PFSK-1 (cell line): ENCODE data around the gene PHF12.

Experiments
- FOXP2 ChIP-seq: optimal IDR thresholded peaks from 2 replicates; pipeline ENCODE3; 2011; ENCODE audit warnings: borderline replicate concordance, control low read depth, inconsistent platforms; ENCODE audit not compliant: insufficient read depth; ENCODE audit errors: extremely low read length, extremely low read depth
- POLR2AphosphoS5 ChIP-seq: IDR thresholded peaks from 2 replicates; pipeline ENCODE4 v1.6.1; 2012; ENCODE audit warnings: low read depth, mild to moderate bottlenecking, control low read depth, low read length, moderate library complexity
- REST ChIP-seq, 2 experiments: IDR thresholded peaks; 2 replicates each; pipeline versions ENCODE4 v1.6.1 to v1.8.0; 2011 to 2012; ENCODE audit warnings: low read depth in 2 of 2, low read length in 2 of 2, control low read depth in 1 of 2, inconsistent platforms in 1 of 2, mild to moderate bottlenecking in 1 of 2, moderate library complexity in 1 of 2; ENCODE audit not compliant: insufficient read depth in 1 of 2
- SIN3A ChIP-seq: IDR thresholded peaks from 2 replicates; pipeline ENCODE4 v1.6.1; 2012; ENCODE audit warnings: mild to moderate bottlenecking, low read length, moderate library complexity, borderline replicate concordance; ENCODE audit not compliant: insufficient read depth
- TAF1 ChIP-seq: IDR thresholded peaks from 2 replicates; pipeline ENCODE4 v1.6.1; 2012; ENCODE audit warnings: low read length, control low read depth, borderline replicate concordance; ENCODE audit not compliant: insufficient read depth

DNA sequence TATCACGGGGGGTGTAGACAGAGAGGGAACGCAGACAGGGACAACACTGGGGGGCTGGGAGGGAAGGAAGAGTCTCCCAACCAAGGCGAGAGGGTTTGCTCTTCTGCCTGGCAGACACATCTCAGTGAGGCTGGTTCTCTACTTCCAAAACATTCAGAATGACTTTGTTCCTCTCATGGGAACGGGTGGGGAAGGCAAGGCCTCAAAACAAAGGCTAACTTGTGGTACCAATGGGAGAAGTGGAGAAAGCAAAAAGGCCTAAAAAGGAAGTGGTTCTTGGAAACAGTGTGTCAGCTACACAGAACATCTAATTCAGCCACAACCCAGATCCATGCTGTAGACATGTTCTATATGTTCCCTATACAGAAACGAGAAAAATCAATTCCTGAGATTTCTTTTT lies 61.3 kb downstream of the PHF12 start:
- TF ChIP-seq POLR2AphosphoS5 (no peak), TAF1 (no peak), SIN3A (no peak), REST (IDR thresholded peaks at IDR 0.05; ENCODE audit: insufficient read depth in 1 of 2, low read depth in 2 of 2, low read length in 2 of 2) (no peak), FOXP2 (no peak)
